Lower lobe of right lung (tissue), 2 donors: ENCODE results near the gene SOCS1. TPM values are rescaled to one million over a fixed set of nuclear protein-coding genes. Genes with fewer than 3 reads are reported as not detected.

Experiments
- ATAC-seq, 2 donors: fragments of 200-7000 bp; cut with Tn5 transposase; one replicate each; pipeline ENCODE4 v1.9.1; 2020 to 2022; ENCODE audit warnings: mild to moderate bottlenecking in 2 of 2, moderate library complexity in 2 of 2
- DNase-seq: peaks from one replicate; pipeline ENCODE4 v3.0.0-alpha.2; 2020
- H3K27ac ChIP-seq: fragments of 200-600 bp; one replicate; pipeline ENCODE4 v1.8.0; 2022
- H3K27me3 ChIP-seq: fragments of 200-600 bp; one replicate; pipeline ENCODE4 v1.8.0; 2022; ENCODE audit warnings: low read depth
- H3K36me3 ChIP-seq: fragments of 200-600 bp; one replicate; pipeline ENCODE4 v1.8.0; 2022; ENCODE audit warnings: mild to moderate bottlenecking
- H3K4me1 ChIP-seq: fragments of 200-600 bp; one replicate; pipeline ENCODE4 v1.8.0; 2022
- H3K4me3 ChIP-seq: fragments of 200-600 bp; one replicate; pipeline ENCODE4 v1.8.0; 2022; ENCODE audit warnings: mild to moderate bottlenecking
- H3K9me3 ChIP-seq: fragments of 200-600 bp; one replicate; pipeline ENCODE4 v1.8.0; 2022
- CTCF ChIP-seq: fragments of 200-600 bp; IDR thresholded peaks from one replicate; pipeline ENCODE4 v1.8.0; 2022; ENCODE audit warnings: antibody characterized with exemption, mild to moderate bottlenecking
- intact Hi-C: fragments of 100-400 bp; cut with DNase I; formaldehyde crosslinking; loops from one replicate; pipeline ENCODE4 v1.11.0; 2022
- total RNA-seq: library from RNA; stranded (reverse); fragmentation: NEBNext Ultra II Directional; extraction: Animal tissue kit (Norgen Biotek cat#: 25700); gene quantifications from one replicate; pipeline ENCODE4 v1.2.1, GENCODE V29; 2021
- donor health status: DM: no; HTN: yes; CAD: no; lungs with severe emphysema.

Gene SOCS1
- total RNA-seq, 1 donor from 2014 or later = 17.8 TPM

GRCh38 chr16:11265124-11265523 is 9.1 kb upstream of the SOCS1 start:
- no peaks in the 10 kb centered on the region for H3K36me3 ChIP-seq
- no peak overlapping the region for H3K27ac ChIP-seq
- intact Hi-C loops = no loop called here
- no peak for TF ChIP-seq CTCF
- H3K4me3 ChIP-seq = no peak overlapping the region
- peaks cover 13% of the 10 kb centered on the region for H3K4me1 ChIP-seq
- no peaks in the 10 kb centered on the region for H3K27me3 ChIP-seq
- DNase-seq = no peak
- no peaks in the 10 kb centered on the region for H3K9me3 ChIP-seq
- no peak for ATAC-seq

GRCh38 chr16:11264155-11264832 is 8.3 kb upstream of the SOCS1 start:
- Histone ChIP-seq H3K4me3 (no peak overlapping the region), H3K27ac (no peak overlapping the region), H3K9me3 (no peaks in the 10 kb centered on the region), H3K4me1 (peaks cover 19% of the 10 kb centered on the region), H3K36me3 (no peaks in the 10 kb centered on the region), H3K27me3 (no peaks in the 10 kb centered on the region)
- no peak for TF ChIP-seq CTCF
- no peak for ATAC-seq
- intact Hi-C loops = no loop called here
- no peak for DNase-seq

GRCh38 chr16:11263737-11264136 is 7.7 kb upstream of the SOCS1 start:
- H3K9me3 ChIP-seq = no peaks in the 10 kb centered on the region
- intact Hi-C loops = no loop called here

GRCh38 chr16:11262915-11263314 is 6.9 kb upstream of the SOCS1 start:
- Histone ChIP-seq H3K9me3 (no peaks in the 10 kb centered on the region), H3K4me1 (peaks cover 33% of the 10 kb centered on the region), H3K4me3 (no peak overlapping the region), H3K27ac (no peak overlapping the region), H3K36me3 (no peaks in the 10 kb centered on the region), H3K27me3 (no peaks in the 10 kb centered on the region)
- DNase-seq (no peak), ATAC-seq (no peak)
- TF ChIP-seq CTCF = no peak
- intact Hi-C loops = no loop called here

More at GRCh38 chr16:11263737-11264136, 7.7 kb upstream of the SOCS1 start:
- Histone ChIP-seq H3K27ac (no peak overlapping the region), H3K27me3 (no peaks in the 10 kb centered on the region), H3K4me1 (peaks cover 25% of the 10 kb centered on the region), H3K36me3 (no peaks in the 10 kb centered on the region), H3K4me3 (no peak overlapping the region)
- ATAC-seq = no peak
- DNase-seq = no peak
- TF ChIP-seq CTCF = no peak

GRCh38 chr16:11260596-11260966 is 4.6 kb upstream of the SOCS1 start:
- ATAC-seq (no peak), DNase-seq (no peak)
- H3K27me3 ChIP-seq = no peaks in the 10 kb centered on the region
- peaks cover 37% of the 10 kb centered on the region for H3K4me1 ChIP-seq
- no peak overlapping the region for H3K4me3 ChIP-seq
- no peaks in the 10 kb centered on the region for H3K36me3 ChIP-seq
- TF ChIP-seq CTCF = no peak
- no peak overlapping the region for H3K27ac ChIP-seq
- intact Hi-C loops = no loop called here
- no peaks in the 10 kb centered on the region for H3K9me3 ChIP-seq
